K562 (cell line): ENCODE results near the gene ZDHHC11B. TPM values are rescaled to one million over a fixed set of nuclear protein-coding genes. Genes with fewer than 3 reads are reported as not detected.

Source experiments
- ATAC-seq: fragments of 200-7000 bp; cut with Tn5 transposase; 3 replicates; pipeline ENCODE4 v1.9.1; 2020; ENCODE audit warnings: moderate library complexity
- BruUV-seq: library from RNA; stranded (reverse); fragments of 400-500 nt; replicated peaks from 2 replicates; lab custom pipeline; 2021; lab: Mats Ljungman, UMichigan
- CTCF ChIA-PET: fragments of 300-600 bp; formaldehyde crosslinking; extraction: SDS; loops from one replicate; lab custom pipeline; 2021; ENCODE audit warnings: low intra/inter-chr PET ratio; lab: Yijun Ruan, JAX
- POLR2A ChIA-PET: fragments of 300-600, 350-650 bp; sonication (Branson Sonifier 250); formaldehyde crosslinking; extraction: SDS; loops from one replicate; lab custom pipeline; 2021; ENCODE audit warnings: antibody characterized with exemption, inconsistent platforms; lab: Yijun Ruan, JAX
- DNase-seq, 4 experiments: peaks; one replicate each; pipeline versions ENCODE4 v3.0.0 to v3.0.0-alpha.2; 2011 to 2018; ENCODE audit warnings: low spot score in 3 of 4, mixed read lengths in 3 of 4; ENCODE audit errors: extremely low read depth in 1 of 4
- FAIRE-seq: peaks from 2 replicates; lab custom pipeline; 2011; peaks lifted over from hg19 to GRCh38; lab: Jason Lieb, UNC
- H2AFZ ChIP-seq: 2 replicates; pipeline ENCODE4 v1.6.0; 2011; ENCODE audit warnings: low read depth, low read length, control low read depth, inconsistent platforms
- H3K27ac ChIP-seq: fragments of 200-600 bp; 3 replicates; pipeline ENCODE4 v1.8.0; 2011; ENCODE audit warnings: low read depth, mild to moderate bottlenecking, control low read depth, inconsistent platforms, low read length, moderate library complexity, mixed read lengths; ENCODE audit errors: extremely low read depth
- H3K27me3 ChIP-seq, 2 experiments: fragments of 300-600 bp in 1 of 2; 2 replicates in 1 of 2; 3 replicates in 1 of 2; pipeline versions ENCODE4 v1.6.0 to v1.8.0; 2011; ENCODE audit warnings: inconsistent platforms in 2 of 2, low read length in 2 of 2, mild to moderate bottlenecking in 1 of 2, mixed read lengths in 1 of 2, moderate library complexity in 1 of 2; ENCODE audit not compliant: control insufficient read depth in 2 of 2, insufficient read depth in 2 of 2
- H3K36me3 ChIP-seq: fragments of 300-600 bp; 3 replicates; pipeline ENCODE4 v1.8.0; 2011; ENCODE audit warnings: mild to moderate bottlenecking, low read length, inconsistent platforms; ENCODE audit not compliant: control insufficient read depth, insufficient read depth
- H3K4me1 ChIP-seq, 2 experiments: fragments of 200-600 bp in 1 of 2; replicated peaks in 1 of 2; 2 replicates in 1 of 2; 3 replicates in 1 of 2; pipeline versions ENCODE4 v1.5.1 to v1.8.0; 2011; ENCODE audit warnings: inconsistent platforms in 2 of 2, low read length in 2 of 2, mild to moderate bottlenecking in 1 of 2, mixed read lengths in 1 of 2, moderate library complexity in 1 of 2; ENCODE audit not compliant: control insufficient read depth in 2 of 2, insufficient read depth in 2 of 2
- H3K4me2 ChIP-seq: 2 replicates; pipeline ENCODE4 v1.6.1; 2011; ENCODE audit warnings: low read length, control low read depth, inconsistent platforms, mixed read lengths; ENCODE audit not compliant: insufficient read depth
- H3K4me3 ChIP-seq: fragments of 200-600 bp; sonication (generic), shearing (Covaris generic); 2 replicates; pipeline ENCODE4 v1.5.1; 2016; ENCODE audit warnings: control low read depth, inconsistent platforms
- H3K79me2 ChIP-seq: fragments of 200-600 bp; 3 replicates; pipeline ENCODE4 v1.8.0; 2011; ENCODE audit warnings: low read length, inconsistent platforms; ENCODE audit not compliant: control insufficient read depth, insufficient read depth
- H3K9ac ChIP-seq, 2 experiments: 2 replicates each; pipeline versions ENCODE4 v1.6.0 to v1.6.1; 2011; ENCODE audit warnings: low read depth in 2 of 2, low read length in 2 of 2, control low read depth in 1 of 2, inconsistent platforms in 1 of 2, mild to moderate bottlenecking in 1 of 2, mixed read lengths in 1 of 2; ENCODE audit not compliant: insufficient read depth in 1 of 2
- H3K9me1 ChIP-seq: one replicate; pipeline ENCODE4 v1.6.0; 2011; ENCODE audit warnings: inconsistent platforms, mild to moderate bottlenecking, low read length, moderate library complexity; ENCODE audit not compliant: control insufficient read depth, insufficient read depth
- H3K9me3 ChIP-seq: replicated peaks from 2 replicates; pipeline ENCODE4 v1.5.1; 2011; ENCODE audit warnings: low read depth, low read length, inconsistent platforms; ENCODE audit not compliant: control insufficient read depth, insufficient read depth
- H4K20me1 ChIP-seq: replicated peaks from 2 replicates; pipeline ENCODE4 v1.6.1; 2011; ENCODE audit warnings: low read length, inconsistent platforms, mixed read lengths; ENCODE audit not compliant: control insufficient read depth, insufficient read depth
- BHLHE40 ChIP-seq: IDR thresholded peaks from 2 replicates; pipeline ENCODE4 v1.6.1; 2011; ENCODE audit warnings: low read length, improper control_type of control experiment
- FOXJ2 ChIP-seq: fragments of 200-800 bp; sonication (Bioruptor generic); IDR thresholded peaks from 2 replicates; pipeline ENCODE4 v1.6.1; 2016; ENCODE audit warnings: missing genetic modification characterization, missing compliant biosample characterization
- HIVEP1 ChIP-seq: fragments of 250-450 bp; sonication (Bioruptor Pico); IDR thresholded peaks from 2 replicates; pipeline ENCODE4 v1.4.0; 2020; ENCODE audit warnings: mild to moderate bottlenecking
- RFX1 ChIP-seq: fragments of 450-650 bp; IDR thresholded peaks from 2 replicates; pipeline ENCODE4 v1.6.1; 2016; ENCODE audit warnings: mild to moderate bottlenecking, moderate library complexity
- ZBTB1 ChIP-seq: sonication (generic); formaldehyde crosslinking; IDR thresholded peaks from 2 replicates; pipeline ENCODE4 v1.8.1; 2023; ENCODE audit warnings: missing genetic modification reagents, low read depth, mild to moderate bottlenecking, borderline replicate concordance
- ZFX ChIP-seq: sonication (generic); formaldehyde crosslinking; IDR thresholded peaks from 2 replicates; pipeline ENCODE4 v1.8.0; 2022; ENCODE audit warnings: mild to moderate bottlenecking, missing genetic modification reagents, moderate library complexity
- ZNF143 ChIP-seq: sonication (generic); formaldehyde crosslinking; IDR thresholded peaks from 2 replicates; pipeline ENCODE4 v1.9.0; 2022; ENCODE audit warnings: mild to moderate bottlenecking, missing genetic modification reagents
- WGBS: fragments of 100-300 bp; shearing (Covaris generic); methylation state at CpG from one replicate; pipeline ENCODE4 v1.1.6; 2016; ENCODE audit warnings: low coverage, mixed read lengths; ENCODE audit not compliant: insufficient coverage; ENCODE audit errors: missing lambda C conversion rate; 5-methylcytosine and 5-hydroxymethylcytosine counted together
- in situ Hi-C: fragments of 300-500 bp; cut with MboI; formaldehyde crosslinking; loops from 4 replicates; pipeline ENCODE4 v1.15.0; 2018; ENCODE audit warnings: inconsistent platforms, mixed read lengths
- intact Hi-C: fragments of 100-400 bp; cut with micrococcal nuclease; formaldehyde crosslinking; loops from 2 replicates; pipeline ENCODE4 v1.14.2; 2022
- polyA plus RNA-seq, 8 experiments: library from polyadenylated mRNA; depleted of rRNA in 4 of 8; stranded (reverse) in 5 of 8; unstranded in 3 of 8; fragments of >200 nt; fragmentation: Nextera tagmentation in 2 of 8; fragmentation: Illumina TruSeq in 1 of 8; extraction: Ambion mirVana in 2 of 8; extraction: Trizol in 1 of 8; gene quantifications; 2 replicates each; pipeline versions ENCODE4 v1.2.1 to v1.2.3, GENCODE V29; 2011 to 2014; ENCODE audit warnings: inconsistent platforms in 1 of 8, missing spikeins in 1 of 8
- total RNA-seq, 7 experiments: library from RNA; depleted of rRNA in 6 of 7; stranded (reverse); fragments of >200 nt in 6 of 7; fragmentation: Illumina TruSeq in 2 of 7; extraction: Trizol in 2 of 7; gene quantifications; 2 replicates each; pipeline versions ENCODE4 v1.2.1 to v1.2.3, GENCODE V29; 2011 to 2021; ENCODE audit warnings: low replicate concordance in 1 of 7

ZDHHC11B gene
- total and polyA plus RNA-seq, 9 of the 15 experiments (the other 6 are each of a cell fraction or from before 2014, with no cell fraction given), result 0.03 to 0.23 (median 0.15) TPM; not detected in 3

- no peaks in the 10 kb centered on the region for H3K36me3 ChIP-seq
- H3K9me1 ChIP-seq, result peaks cover 3% of the 10 kb centered on the region
- H3K4me2 ChIP-seq, result no peak overlapping the region
- DNase-seq, result peak in 3 of 4 experiments; percentile 15 to 39 (median 25)
- TF ChIP-seq ZFX, result 0 out of 2 replicates have a peak, but pooled peaks have one; percentile 3
- peak; percentile 75 for TF ChIP-seq RFX1
- TF ChIP-seq ZNF143 (CRISPR knock-in tag), result no peak
- TF ChIP-seq ZBTB1 (CRISPR knock-in tag), result no peak
- TF ChIP-seq BHLHE40, result peak; percentile 70
- peak; percentile 99 for TF ChIP-seq FOXJ2 (tag)
- TF ChIP-seq HIVEP1, result no peak
- intact Hi-C loops (no loop called here), in situ Hi-C loops (loop anchor here (10.0 kb wide), 1 partner anchor 86 kb away; no protein-coding TSS in a partner anchor)
- H3K9me3 ChIP-seq, result no peaks in the 10 kb centered on the region
- ChIA-PET CTCF (no interaction called here), POLR2A (interaction anchor here (0.5 kb wide), 1 partner anchor 320 kb away, joined by 3 read pairs; no protein-coding TSS in a partner anchor)
- H3K9ac ChIP-seq, result 0 out of 4 replicates have a peak overlapping the region, but pooled peaks of 1 of the 2 experiments have one; percentile 28
- peaks cover 38 to 73% of the 10 kb centered on the region in 2 experiments; a peak in 4 of 5 replicates for H3K27me3 ChIP-seq
- no TSS peak for BruUV-seq
- WGBS, result 12% methylated on average over 33 of the region's 33 CpGs
- no peaks in the 10 kb centered on the region for H3K79me2 ChIP-seq
- H3K4me1 ChIP-seq, result peaks cover 0 to 39% of the 10 kb centered on the region in 2 experiments; a peak in 2 of 5 replicates
- no peak overlapping the region for H3K27ac ChIP-seq
- peaks cover 18% of the 10 kb centered on the region for H4K20me1 ChIP-seq
- FAIRE-seq, result no peak
- peak; percentile 36 for ATAC-seq
- no peak overlapping the region for H2AFZ ChIP-seq
- no peak overlapping the region for H3K4me3 ChIP-seq
These were observed 25.3 kb downstream of the ZDHHC11B start for GRCh38 chr5:759111-759751.
